ENCODE measurements around the gene LGI2. TPM values are rescaled to one million over a fixed set of nuclear protein-coding genes. Genes with fewer than 3 reads are reported as not detected.

Gene LGI2
- total RNA-seq: not detected in 2 replicates

GRCh38 chr4:25030277-25031076 is at the start of gene LGI2:
TSS of gene LGI2 (minus strand) at chr4:25030946. CDS start at chr4:25030693, 253 bp downstream.
- DNase-seq (ENCODE audit: low read depth): no peak
- TF ChIP-seq, protein P1, sequence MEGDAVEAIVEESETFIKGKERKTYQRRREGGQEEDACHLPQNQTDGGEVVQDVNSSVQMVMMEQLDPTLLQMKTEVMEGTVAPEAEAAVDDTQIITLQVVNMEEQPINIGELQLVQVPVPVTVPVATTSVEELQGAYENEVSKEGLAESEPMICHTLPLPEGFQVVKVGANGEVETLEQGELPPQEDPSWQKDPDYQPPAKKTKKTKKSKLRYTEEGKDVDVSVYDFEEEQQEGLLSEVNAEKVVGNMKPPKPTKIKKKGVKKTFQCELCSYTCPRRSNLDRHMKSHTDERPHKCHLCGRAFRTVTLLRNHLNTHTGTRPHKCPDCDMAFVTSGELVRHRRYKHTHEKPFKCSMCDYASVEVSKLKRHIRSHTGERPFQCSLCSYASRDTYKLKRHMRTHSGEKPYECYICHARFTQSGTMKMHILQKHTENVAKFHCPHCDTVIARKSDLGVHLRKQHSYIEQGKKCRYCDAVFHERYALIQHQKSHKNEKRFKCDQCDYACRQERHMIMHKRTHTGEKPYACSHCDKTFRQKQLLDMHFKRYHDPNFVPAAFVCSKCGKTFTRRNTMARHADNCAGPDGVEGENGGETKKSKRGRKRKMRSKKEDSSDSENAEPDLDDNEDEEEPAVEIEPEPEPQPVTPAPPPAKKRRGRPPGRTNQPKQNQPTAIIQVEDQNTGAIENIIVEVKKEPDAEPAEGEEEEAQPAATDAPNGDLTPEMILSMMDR (IDR thresholded peaks at IDR 0.05; ENCODE audit: insufficient read depth, low read depth, low read length): no peak

GRCh38 chr4:25078523-25078922 is 47.8 kb upstream of the LGI2 start:
- no peak overlapping the region for H3K4me3 ChIP-seq (ENCODE audit: low read depth, low read length)
- TF ChIP-seq, protein P1 (IDR thresholded peaks at IDR 0.05; ENCODE audit: insufficient read depth, low read depth, low read length): no peak

More at GRCh38 chr4:25030277-25031076, at the start of gene LGI2:
- H3K4me3 ChIP-seq (ENCODE audit: low read depth, low read length): no peak within 1 kb of the TSS

GRCh38 chr4:25076625-25077398 is 46.1 kb upstream of the LGI2 start:
- no peak for DNase-seq (ENCODE audit: low read depth)
- TF ChIP-seq, protein P1 (IDR thresholded peaks at IDR 0.05; ENCODE audit: insufficient read depth, low read depth, low read length): no peak
- no peak overlapping the region for H3K4me3 ChIP-seq (ENCODE audit: low read depth, low read length)

More at GRCh38 chr4:25078523-25078922, 47.8 kb upstream of the LGI2 start:
- no peak for DNase-seq (ENCODE audit: low read depth)

GRCh38 chr4:25075851-25076250 is 45.1 kb upstream of the LGI2 start:
- TF ChIP-seq, protein P1 (IDR thresholded peaks at IDR 0.05; ENCODE audit: insufficient read depth, low read depth, low read length): no peak
- no peak overlapping the region for H3K4me3 ChIP-seq (ENCODE audit: low read depth, low read length)
- no peak for DNase-seq (ENCODE audit: low read depth)

GRCh38 chr4:25075129-25075528 is 44.4 kb upstream of the LGI2 start:
- TF ChIP-seq, protein P1 (IDR thresholded peaks at IDR 0.05; ENCODE audit: insufficient read depth, low read depth, low read length): no peak
- no peak overlapping the region for H3K4me3 ChIP-seq (ENCODE audit: low read depth, low read length)
- no peak for DNase-seq (ENCODE audit: low read depth)

- no peak overlapping the region for H3K4me3 ChIP-seq (ENCODE audit: low read depth, low read length)
- TF ChIP-seq, protein P1 (IDR thresholded peaks at IDR 0.05; ENCODE audit: insufficient read depth, low read depth, low read length): no peak
- DNase-seq (ENCODE audit: low read depth): no peak
These were observed 39.8 kb upstream of the LGI2 start for GRCh38 chr4:25070545-25070944.

Measured in fibroblast of villous mesenchyme (primary cell).